Measurements from ENCODE around the gene ZNF432.
"Not testable (repeated sequence)": the region's sequence is repeated elsewhere in the genome, so short reads cannot be mapped to it uniquely, and the experiment has no call there.

DNA sequence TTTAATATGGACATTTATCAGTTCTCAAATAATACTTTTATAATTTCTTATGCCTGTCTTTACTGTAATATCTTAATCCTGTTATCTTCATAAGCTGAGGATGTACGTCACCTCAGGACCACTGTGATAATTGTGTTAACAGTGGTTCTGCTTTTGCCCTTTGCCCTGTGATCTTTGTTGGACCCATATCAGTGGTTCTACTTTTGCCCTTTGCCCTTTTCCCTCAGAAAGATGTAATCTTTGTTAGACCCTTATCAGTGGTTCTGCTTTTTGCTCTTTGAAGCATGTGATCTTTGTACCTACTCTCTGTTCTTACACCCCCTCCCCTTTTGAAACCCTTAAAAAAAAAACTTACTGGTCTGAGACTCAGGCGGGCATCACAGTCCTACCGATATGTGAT, 7.8 kb upstream of the ZNF432 start:
- TF ChIP-seq CTCF, POLR2A (IDR thresholded peaks at IDR 0.05): not testable (repeated sequence)

Measured in gastroesophageal sphincter (tissue), 3 donors.